CD14-positive monocyte (primary cell): ENCODE data around the gene ACSF2. TPM values are rescaled to one million over a fixed set of nuclear protein-coding genes. Genes with fewer than 3 reads are reported as not detected.

Experiments used
- DNase-seq, 3 donors: peaks; one replicate each; pipeline ENCODE4 v3.0.0-alpha.2; 2011 to 2022
- H2AFZ ChIP-seq: 2 replicates; pipeline ENCODE4 v1.6.0; 2012; ENCODE audit warnings: mild to moderate bottlenecking, low read depth, low read length, inconsistent platforms; ENCODE audit not compliant: insufficient read depth, poor library complexity, severe bottlenecking
- H3K27ac ChIP-seq, 2 donors: 1 replicate in 1 of 2; 2 replicates in 1 of 2; pipeline ENCODE4 v1.5.1; 2012 to 2013; ENCODE audit warnings: low read length in 2 of 2, control low read depth in 1 of 2, inconsistent platforms in 1 of 2, low read depth in 1 of 2, mild to moderate bottlenecking in 1 of 2
- H3K27me3 ChIP-seq, 2 donors: one replicate each; pipeline versions ENCODE4 v1.6.0 to v1.6.1; 2011 to 2013; ENCODE audit warnings: low read length in 2 of 2; ENCODE audit not compliant: control insufficient read depth in 2 of 2, insufficient read depth in 2 of 2
- H3K36me3 ChIP-seq, 2 donors: replicated peaks in 1 of 2; 1 replicate in 1 of 2; 2 replicates in 1 of 2; pipeline versions ENCODE4 v1.5.1 to v1.6.1; 2012 to 2013; ENCODE audit warnings: low read length in 2 of 2, control low read depth in 1 of 2, inconsistent platforms in 1 of 2, mild to moderate bottlenecking in 1 of 2; ENCODE audit not compliant: insufficient read depth in 2 of 2, control insufficient read depth in 1 of 2
- H3K4me1 ChIP-seq, 2 donors: 1 replicate in 1 of 2; 2 replicates in 1 of 2; pipeline versions ENCODE4 v1.5.1 to v1.6.1; 2012 to 2013; ENCODE audit warnings: low read length in 2 of 2, control low read depth in 1 of 2, inconsistent platforms in 1 of 2, mild to moderate bottlenecking in 1 of 2, moderate library complexity in 1 of 2; ENCODE audit not compliant: insufficient read depth in 2 of 2, control insufficient read depth in 1 of 2
- H3K4me2 ChIP-seq: replicated peaks from 2 replicates; pipeline ENCODE3; 2012; ENCODE audit warnings: low read length, moderate library complexity, mild to moderate bottlenecking; ENCODE audit not compliant: poor library complexity, severe bottlenecking; ENCODE audit errors: extremely low read depth
- H3K4me3 ChIP-seq, 3 experiments: fragments of 200-600 bp in 1 of 3; sonication (generic) in 1 of 3; replicated peaks in 1 of 3; 1 replicate in 2 of 3; 2 replicates in 1 of 3; pipeline ENCODE4 v1.5.1; 2011 to 2013; ENCODE audit warnings: low read length in 3 of 3, mild to moderate bottlenecking in 3 of 3, control low read depth in 2 of 3, low read depth in 2 of 3, inconsistent platforms in 1 of 3, moderate library complexity in 1 of 3
- H3K79me2 ChIP-seq: 2 replicates; pipeline ENCODE4 v1.6.0; 2012; ENCODE audit warnings: mild to moderate bottlenecking, control low read depth, inconsistent platforms, low read length, moderate library complexity; ENCODE audit not compliant: insufficient read depth
- H3K9ac ChIP-seq: 2 replicates; pipeline ENCODE4 v1.6.0; 2017; ENCODE audit warnings: low read length, mild to moderate bottlenecking; ENCODE audit not compliant: insufficient read depth, poor library complexity, severe bottlenecking
- H3K9me3 ChIP-seq, 2 donors: replicated peaks in 1 of 2; 1 replicate in 1 of 2; 2 replicates in 1 of 2; pipeline versions ENCODE4 v1.5.1 to v1.6.1; 2012 to 2013; ENCODE audit warnings: low read length in 2 of 2, control low read depth in 1 of 2; ENCODE audit not compliant: control insufficient read depth in 1 of 2, insufficient read depth in 1 of 2
- H4K20me1 ChIP-seq: 2 replicates; pipeline ENCODE4 v1.6.0; 2012; ENCODE audit warnings: mild to moderate bottlenecking, low read length, control low read depth, moderate library complexity; ENCODE audit not compliant: insufficient read depth
- H3K27ac Mint-ChIP-seq, 7 donors: one replicate each; pipeline ENCODE4 v1.8.0; 2020; ENCODE audit warnings: mild to moderate bottlenecking in 7 of 7, mixed read lengths in 7 of 7, moderate library complexity in 6 of 7, inconsistent platforms in 2 of 7
- H3K27me3 Mint-ChIP-seq, 3 donors: one replicate each; pipeline ENCODE4 v1.8.0; 2021 to 2022; ENCODE audit warnings: low read depth in 3 of 3, mild to moderate bottlenecking in 3 of 3, mixed read lengths in 3 of 3, moderate library complexity in 3 of 3, inconsistent platforms in 1 of 3
- H3K36me3 Mint-ChIP-seq, 2 donors: one replicate each; pipeline ENCODE4 v1.8.0; 2020; ENCODE audit warnings: mixed read lengths in 2 of 2, inconsistent platforms in 1 of 2, mild to moderate bottlenecking in 1 of 2
- H3K4me1 Mint-ChIP-seq: one replicate; pipeline ENCODE4 v1.8.0; 2020; ENCODE audit warnings: mild to moderate bottlenecking, mixed read lengths
- H3K4me3 Mint-ChIP-seq, 2 donors: one replicate each; pipeline ENCODE4 v1.8.0; 2020; ENCODE audit warnings: mild to moderate bottlenecking in 2 of 2, mixed read lengths in 2 of 2, moderate library complexity in 1 of 2
- H3K9me3 Mint-ChIP-seq, 7 donors: one replicate each; pipeline ENCODE4 v1.8.0; 2020 to 2022; ENCODE audit warnings: mixed read lengths in 7 of 7, mild to moderate bottlenecking in 6 of 7, moderate library complexity in 6 of 7, inconsistent platforms in 2 of 7
- WGBS: methylation state at CpG from one replicate; pipeline ENCODE4 v1.1.5; 2013; ENCODE audit warnings: missing lambda C conversion rate; ENCODE audit not compliant: insufficient coverage; 5-methylcytosine and 5-hydroxymethylcytosine counted together
- intact Hi-C, 2 donors: fragments of 100-400 bp; cut with micrococcal nuclease; formaldehyde crosslinking; loops; one replicate each; pipeline versions ENCODE4 v1.15.0 to v1.15.1; 2023
- polyA plus RNA-seq, 3 donors: library from polyadenylated mRNA; depleted of rRNA in 1 of 3; unstranded in 2 of 3; stranded (reverse) in 1 of 3; fragments of 300-500 nt in 2 of 3; fragments of >200 nt in 1 of 3; fragmentation: Illumina TruSeq in 2 of 3; gene quantifications; 1 replicate in 2 of 3; 2 replicates in 1 of 3; pipeline ENCODE4 v1.2.3, GENCODE V29; 2012 to 2021
- TF ChIP-seq, protein P1 (sequence below): fragments of 200-600 bp; IDR thresholded peaks from one replicate; pipeline ENCODE4 v1.8.0; 2022; ENCODE audit warnings: antibody characterized with exemption, mild to moderate bottlenecking

The ACSF2 gene
- polyA plus RNA-seq, 3 donors = 2.8 to 24.4 (median 5.5) TPM

DNA sequence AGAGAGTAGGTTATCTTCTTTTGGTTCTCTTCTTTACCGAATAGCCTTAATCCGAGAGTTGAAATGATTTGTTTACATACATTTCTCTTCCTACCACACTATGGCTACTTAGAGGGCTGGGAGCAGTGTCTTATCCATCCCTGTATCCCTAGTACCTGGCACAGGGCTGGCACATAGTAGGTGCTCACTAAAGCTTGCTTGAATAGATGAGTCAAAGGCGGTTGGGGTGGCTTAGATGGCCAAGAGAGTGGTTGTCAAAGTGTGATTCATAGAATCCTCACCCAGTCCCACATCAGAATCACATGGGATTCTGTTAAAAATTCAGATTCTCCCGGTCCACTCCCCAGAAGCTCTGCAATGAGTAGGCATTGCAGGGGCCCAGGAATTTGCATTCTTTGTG is 31.6 kb downstream of the ACSF2 start:
- Histone ChIP-seq H3K9me3 (no peaks in the 10 kb centered on the region), H3K4me3 (no peak overlapping the region), H3K79me2 (no peaks in the 10 kb centered on the region), H2AFZ (no peak overlapping the region), H3K36me3 (no peaks in the 10 kb centered on the region), H3K27ac (no peak overlapping the region), H3K9ac (no peak overlapping the region), H3K27me3 (no peaks in the 10 kb centered on the region), H3K4me1 (peaks cover 7 to 8% of the 10 kb centered on the region in 2 donors), H4K20me1 (no peaks in the 10 kb centered on the region), H3K4me2 (no peak overlapping the region)
- TF ChIP-seq, protein P1, sequence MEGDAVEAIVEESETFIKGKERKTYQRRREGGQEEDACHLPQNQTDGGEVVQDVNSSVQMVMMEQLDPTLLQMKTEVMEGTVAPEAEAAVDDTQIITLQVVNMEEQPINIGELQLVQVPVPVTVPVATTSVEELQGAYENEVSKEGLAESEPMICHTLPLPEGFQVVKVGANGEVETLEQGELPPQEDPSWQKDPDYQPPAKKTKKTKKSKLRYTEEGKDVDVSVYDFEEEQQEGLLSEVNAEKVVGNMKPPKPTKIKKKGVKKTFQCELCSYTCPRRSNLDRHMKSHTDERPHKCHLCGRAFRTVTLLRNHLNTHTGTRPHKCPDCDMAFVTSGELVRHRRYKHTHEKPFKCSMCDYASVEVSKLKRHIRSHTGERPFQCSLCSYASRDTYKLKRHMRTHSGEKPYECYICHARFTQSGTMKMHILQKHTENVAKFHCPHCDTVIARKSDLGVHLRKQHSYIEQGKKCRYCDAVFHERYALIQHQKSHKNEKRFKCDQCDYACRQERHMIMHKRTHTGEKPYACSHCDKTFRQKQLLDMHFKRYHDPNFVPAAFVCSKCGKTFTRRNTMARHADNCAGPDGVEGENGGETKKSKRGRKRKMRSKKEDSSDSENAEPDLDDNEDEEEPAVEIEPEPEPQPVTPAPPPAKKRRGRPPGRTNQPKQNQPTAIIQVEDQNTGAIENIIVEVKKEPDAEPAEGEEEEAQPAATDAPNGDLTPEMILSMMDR = no peak
- no CpG with 5 or more reads among the region's 4 CpGs for WGBS
- H3K27me3 Mint-ChIP-seq = peaks cover 0 to 5% (median 2%) of the 10 kb centered on the region in 3 donors
- no peaks in the 10 kb centered on the region for H3K9me3 Mint-ChIP-seq
- H3K36me3 Mint-ChIP-seq = peaks cover 0 to 9% of the 10 kb centered on the region in 2 donors
- no peak overlapping the region for H3K4me3 Mint-ChIP-seq
- intact Hi-C loops = no loop called here
- H3K4me1 Mint-ChIP-seq = peaks cover 14% of the 10 kb centered on the region
- no peak overlapping the region for H3K27ac Mint-ChIP-seq
- no peak for DNase-seq

DNA sequence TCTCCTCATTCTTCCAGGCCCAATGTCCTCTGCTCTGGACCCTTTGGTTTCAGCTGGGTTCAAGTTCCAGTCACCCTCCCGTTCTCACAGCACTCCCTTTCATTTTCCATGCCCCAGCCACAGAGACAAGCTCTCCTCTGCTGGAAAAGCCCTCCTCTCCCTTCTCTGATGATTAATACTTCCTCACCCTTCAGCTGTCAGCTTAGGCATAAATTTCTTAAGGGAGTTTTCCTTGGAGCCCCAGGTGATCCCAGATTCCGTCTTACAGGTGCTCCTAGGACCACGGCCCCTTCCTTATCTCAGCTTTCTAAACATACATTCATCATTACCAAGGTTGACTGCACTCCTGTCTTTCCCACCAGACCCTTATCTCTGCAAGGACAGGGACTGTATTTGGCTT is 32.3 kb downstream of the ACSF2 start:
- Mint-ChIP-seq H3K9me3 (no peaks in the 10 kb centered on the region), H3K27me3 (peaks cover 0 to 5% (median 2%) of the 10 kb centered on the region in 3 donors), H3K36me3 (peaks cover 0 to 9% of the 10 kb centered on the region in 2 donors), H3K4me1 (peaks cover 8% of the 10 kb centered on the region), H3K27ac (peak overlapping the region in 1 of 7 donors; percentile 67), H3K4me3 (no peak overlapping the region)
- Histone ChIP-seq H4K20me1 (no peaks in the 10 kb centered on the region), H3K27me3 (no peaks in the 10 kb centered on the region), H2AFZ (no peak overlapping the region), H3K4me3 (no peak overlapping the region), H3K79me2 (no peaks in the 10 kb centered on the region), H3K4me2 (no peak overlapping the region), H3K27ac (no peak overlapping the region), H3K9ac (no peak overlapping the region), H3K36me3 (no peaks in the 10 kb centered on the region), H3K9me3 (no peaks in the 10 kb centered on the region), H3K4me1 (peaks cover under 1 to 1% of the 10 kb centered on the region in 2 donors)
- intact Hi-C loops = no loop called here
- 89% methylated on average over 3 of the region's 3 CpGs for WGBS
- no peak for DNase-seq
- TF ChIP-seq, protein P1 = no peak
